Measurements from ENCODE around the gene OR8U1. TPM values are rescaled to one million over a fixed set of nuclear protein-coding genes. Genes with fewer than 3 reads are reported as not detected.
"Not testable (repeated sequence)": the region's sequence is repeated elsewhere in the genome, so short reads cannot be mapped to it uniquely, and the experiment has no call there.

OR8U1 gene
- not detected in 2 replicates for total RNA-seq (2014; rRNA removed; shearing (Covaris generic))

DNA sequence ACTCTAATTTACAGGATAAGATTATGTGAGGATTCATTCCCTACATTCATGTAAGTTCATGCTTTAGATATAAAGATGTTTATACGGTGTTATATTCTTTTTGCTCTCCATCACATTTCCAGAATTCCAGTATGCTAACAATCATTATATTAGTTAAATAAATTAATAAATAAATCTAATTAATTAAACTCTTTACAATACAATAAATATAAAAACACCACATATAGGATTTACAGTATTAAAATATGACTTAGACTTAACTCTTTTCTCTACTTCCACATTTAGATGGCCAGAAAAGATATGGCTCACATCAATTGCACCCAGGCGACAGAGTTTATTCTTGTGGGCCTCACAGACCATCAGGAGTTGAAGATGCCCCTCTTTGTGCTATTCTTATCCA is at the start of gene OR8U1:
TSS of gene OR8U1 (plus strand) at position 301 of the 400 bp plus-strand sequence. CDS start at position 301, 0 bp downstream.
- Histone ChIP-seq H3K27me3 (replicated peaks) (no peaks in the 10 kb centered on the region), H3K27ac (no peak within 1 kb of the TSS), H3K9me3 (replicated peaks) (no peaks in the 10 kb centered on the region), H3K4me3 (no peak within 1 kb of the TSS), H3K36me3 (no peaks in the 10 kb centered on the region), H3K4me1 (replicated peaks) (no peaks in the 10 kb centered on the region)
- no peak for DNase-seq (ENCODE audit: low read depth in 1 of 2, low spot score in 2 of 2)

DNA sequence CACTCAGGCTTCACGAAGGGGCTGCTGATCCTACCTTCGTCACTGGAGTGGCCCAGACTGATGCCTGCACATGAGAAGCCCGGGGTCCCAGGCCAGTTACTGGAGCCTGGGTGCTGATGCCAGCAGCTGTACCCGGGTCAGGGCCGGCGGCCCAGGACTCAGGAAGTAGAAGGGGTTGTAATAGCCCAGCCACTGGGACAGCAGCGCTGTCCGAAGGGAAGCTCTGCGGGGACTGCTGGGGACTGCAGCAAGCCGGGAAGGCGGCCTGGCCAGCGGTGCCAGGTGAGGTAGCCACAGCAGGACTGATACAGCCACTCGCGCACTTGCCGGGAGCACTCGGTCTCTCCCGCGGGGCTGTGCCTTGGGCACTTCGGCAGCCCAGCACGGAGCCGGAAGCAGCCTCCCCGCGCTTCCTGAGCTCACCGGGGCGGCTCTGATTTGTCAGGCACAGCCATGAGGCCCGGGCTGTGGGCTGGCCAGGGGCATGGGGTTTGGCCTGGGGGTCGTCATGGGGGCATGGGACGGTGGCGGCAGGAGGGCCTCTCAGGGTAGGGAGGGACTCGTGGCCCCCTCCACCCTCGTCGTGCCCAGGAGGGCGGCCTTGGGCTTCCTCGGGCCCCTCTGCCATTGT is 43.4 kb upstream of the OR8U1 start:
- no peaks in the 10 kb centered on the region for H3K27me3 ChIP-seq (replicated peaks)
- DNase-seq (ENCODE audit: low read depth in 1 of 2, low spot score in 2 of 2), result no peak
- no peak overlapping the region for H3K27ac ChIP-seq
- H3K4me3 ChIP-seq, result no peak overlapping the region
- H3K9me3 ChIP-seq (replicated peaks), result no peaks in the 10 kb centered on the region
- H3K4me1 ChIP-seq (replicated peaks), result no peaks in the 10 kb centered on the region
- no peaks in the 10 kb centered on the region for H3K36me3 ChIP-seq

DNA sequence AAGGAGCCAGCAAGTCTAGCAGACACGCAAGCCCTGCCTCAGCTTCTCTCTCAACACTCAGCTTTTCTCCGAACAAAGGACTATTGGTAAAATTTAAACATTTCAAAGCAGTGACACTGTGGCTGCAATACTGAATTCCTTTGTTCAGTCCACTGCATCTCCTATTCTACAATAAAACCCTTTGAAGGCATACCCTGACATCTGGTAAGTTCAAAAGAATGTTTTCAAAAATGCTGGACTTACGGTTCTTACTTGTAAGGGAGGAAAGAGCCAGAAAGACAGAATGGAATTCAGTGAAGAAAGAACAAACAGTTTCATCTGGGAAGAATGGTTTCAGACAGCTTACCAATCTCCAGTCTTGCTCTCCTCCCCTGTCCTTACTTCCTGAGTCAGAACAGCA is 42.3 kb upstream of the OR8U1 start:
- Histone ChIP-seq H3K27ac (no peak overlapping the region), H3K4me1 (replicated peaks) (no peaks in the 10 kb centered on the region), H3K36me3 (no peaks in the 10 kb centered on the region), H3K4me3 (no peak overlapping the region), H3K9me3 (replicated peaks) (no peaks in the 10 kb centered on the region), H3K27me3 (replicated peaks) (no peaks in the 10 kb centered on the region)
- DNase-seq (ENCODE audit: low read depth in 1 of 2, low spot score in 2 of 2), result no peak

DNA sequence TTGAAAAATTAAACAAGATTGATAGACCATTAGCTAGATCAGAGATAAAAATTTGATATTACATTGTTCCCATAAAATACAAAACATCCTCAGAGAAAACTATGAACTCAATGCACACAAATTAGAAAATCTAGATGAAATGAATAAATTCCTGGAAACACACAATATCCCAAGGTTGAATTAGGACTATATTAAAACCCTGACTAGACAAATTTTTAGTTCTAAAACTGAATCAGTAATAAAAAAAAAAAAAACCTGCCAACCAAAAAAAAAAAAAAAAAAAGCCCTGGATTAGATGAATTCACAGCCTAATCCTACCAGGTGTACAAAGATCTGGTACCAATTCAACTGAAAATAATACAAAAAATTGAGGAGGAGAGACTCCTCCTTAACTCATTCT is 35.1 kb upstream of the OR8U1 start:
- Histone ChIP-seq H3K27ac (no peak overlapping the region), H3K36me3 (no peaks in the 10 kb centered on the region), H3K4me1 (replicated peaks) (no peaks in the 10 kb centered on the region), H3K4me3 (no peak overlapping the region), H3K27me3 (replicated peaks) (no peaks in the 10 kb centered on the region), H3K9me3 (replicated peaks) (no peaks in the 10 kb centered on the region)
- no peak for DNase-seq (ENCODE audit: low read depth in 1 of 2, low spot score in 2 of 2)

DNA sequence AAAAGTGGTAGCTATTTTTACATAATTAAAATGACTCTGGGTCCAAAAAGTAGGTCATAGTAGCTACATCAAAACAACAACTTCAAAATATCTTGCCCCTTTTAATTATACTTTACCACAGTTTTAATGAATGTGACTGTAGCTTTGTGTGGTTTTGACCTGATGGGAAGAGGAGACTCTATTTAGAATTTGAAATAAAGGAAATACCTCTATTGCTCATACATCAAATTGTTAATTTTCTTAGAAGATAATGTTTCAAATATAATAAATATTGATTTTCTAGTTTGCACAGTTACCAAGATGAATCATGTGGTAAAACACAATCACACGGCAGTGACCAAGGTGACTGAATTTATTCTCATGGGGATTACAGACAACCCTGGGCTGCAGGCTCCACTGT is 29.7 kb upstream of the OR8U1 start, which contains the start of gene OR8K1:
TSS of gene OR8K1 (plus strand) at position 301 of the 400 bp plus-strand sequence. CDS start at position 301, 0 bp downstream.
- Histone ChIP-seq H3K27me3 (replicated peaks) (no peaks in the 10 kb centered on the region), H3K4me3 (no peak within 1 kb of the TSS), H3K36me3 (no peaks in the 10 kb centered on the region), H3K4me1 (replicated peaks) (no peaks in the 10 kb centered on the region), H3K9me3 (replicated peaks) (no peaks in the 10 kb centered on the region), H3K27ac (no peak within 1 kb of the TSS)
- no peak for DNase-seq (ENCODE audit: low read depth in 1 of 2, low spot score in 2 of 2)

DNA sequence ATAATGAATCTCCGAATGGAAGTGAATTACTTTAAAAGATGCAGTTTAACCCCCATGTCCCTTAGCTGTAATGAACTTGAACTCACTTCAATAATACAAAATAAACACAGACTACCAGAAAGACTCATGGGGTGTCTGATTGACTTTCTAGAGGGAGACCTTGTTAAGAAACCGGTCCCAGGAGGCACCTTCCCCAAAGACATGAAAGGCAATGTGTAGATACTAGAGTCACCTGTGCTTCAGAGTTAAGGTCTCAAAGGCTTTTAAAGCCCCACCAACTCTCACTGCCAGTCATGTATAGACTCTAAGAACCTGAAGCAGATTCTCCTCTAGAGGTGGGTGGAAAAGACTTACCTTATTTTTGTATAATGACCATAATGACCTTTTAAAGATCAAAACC is 21.4 kb upstream of the OR8U1 start, which contains the start of gene OR8J1:
TSS of gene OR8J1 (plus strand) at position 301 of the 400 bp plus-strand sequence. CDS start 5,956 bp downstream, outside the sequence.
- Histone ChIP-seq H3K4me3 (no peak within 1 kb of the TSS), H3K36me3 (no peaks in the 10 kb centered on the region), H3K27ac (no peak within 1 kb of the TSS), H3K4me1 (replicated peaks) (no peaks in the 10 kb centered on the region), H3K9me3 (replicated peaks) (no peaks in the 10 kb centered on the region), H3K27me3 (replicated peaks) (no peaks in the 10 kb centered on the region)
- no peak for DNase-seq (ENCODE audit: low read depth in 1 of 2, low spot score in 2 of 2)

DNA sequence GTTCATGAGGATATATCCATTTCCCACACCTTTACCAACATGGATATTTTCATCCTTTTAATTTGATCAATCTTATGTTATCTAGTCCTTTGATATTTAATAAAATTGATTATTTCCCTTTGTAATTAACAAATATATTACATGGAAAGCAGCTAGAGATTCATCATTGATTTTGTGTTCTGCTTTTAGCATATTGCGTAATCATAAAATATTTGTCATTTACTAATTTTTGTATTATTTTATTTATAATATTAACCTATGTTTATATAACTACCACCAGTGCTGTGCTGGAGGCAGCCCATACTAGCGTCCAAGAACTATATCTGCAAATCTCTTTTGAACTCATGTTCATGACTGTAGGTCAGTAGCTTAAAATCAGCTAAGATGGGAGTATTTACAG is 4.7 kb downstream of the OR8U1 start:
- no peaks in the 10 kb centered on the region for H3K27me3 ChIP-seq (replicated peaks)
- no peak overlapping the region for H3K4me3 ChIP-seq
- H3K4me1 ChIP-seq (replicated peaks), result no peaks in the 10 kb centered on the region
- DNase-seq (ENCODE audit: low read depth in 1 of 2, low spot score in 2 of 2), result no peak
- H3K27ac ChIP-seq, result no peak overlapping the region
- H3K9me3 ChIP-seq (replicated peaks), result no peaks in the 10 kb centered on the region
- no peaks in the 10 kb centered on the region for H3K36me3 ChIP-seq

DNA sequence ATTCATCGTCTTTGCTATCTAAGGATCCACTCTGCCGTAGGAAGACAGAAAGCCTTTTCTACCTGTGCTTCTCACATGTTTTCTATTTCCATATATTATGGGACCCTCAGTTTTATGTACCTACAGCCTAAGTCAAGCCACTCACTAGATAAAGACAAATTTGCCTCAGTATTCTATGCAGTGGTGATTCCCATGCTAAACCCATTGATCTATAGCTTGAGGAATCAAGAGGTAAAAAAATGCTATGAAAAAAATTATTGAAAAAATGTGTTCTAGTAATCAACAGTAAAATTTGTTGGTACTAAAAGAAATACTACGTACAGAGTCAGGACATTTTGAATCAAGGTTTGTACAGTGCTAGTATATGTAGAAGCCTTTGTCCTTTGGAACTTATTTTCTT is 19.0 kb downstream of the OR8U1 start:
- H3K27ac ChIP-seq, result no peak overlapping the region

DNA sequence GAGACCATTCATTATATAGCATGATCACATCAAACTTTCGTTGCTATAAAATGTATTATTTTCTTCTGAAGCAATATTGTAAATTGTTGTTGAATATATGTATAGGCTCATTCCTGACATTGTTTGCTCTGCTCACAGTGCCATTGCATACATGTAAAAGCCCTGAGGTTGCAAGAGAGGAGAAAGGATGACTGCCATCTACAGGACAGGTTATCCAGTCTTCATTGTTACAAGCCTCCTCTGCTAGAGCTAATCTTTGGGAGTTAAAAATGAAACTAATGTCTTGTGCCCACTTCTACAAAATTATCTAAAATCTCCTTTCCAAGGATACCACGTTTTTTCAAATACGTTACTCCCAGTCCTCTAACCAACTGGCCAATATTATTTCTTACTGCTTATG is 20.6 kb downstream of the OR8U1 start:
- no peak for DNase-seq (ENCODE audit: low read depth in 1 of 2, low spot score in 2 of 2)
- H3K27me3 ChIP-seq (replicated peaks), result no peaks in the 10 kb centered on the region
- H3K4me1 ChIP-seq (replicated peaks), result no peaks in the 10 kb centered on the region
- H3K9me3 ChIP-seq (replicated peaks), result no peaks in the 10 kb centered on the region
- no peak overlapping the region for H3K27ac ChIP-seq
- no peak overlapping the region for H3K4me3 ChIP-seq
- H3K36me3 ChIP-seq, result no peaks in the 10 kb centered on the region

More for the DNA sequence above, 19.0 kb downstream of the OR8U1 start:
- no peaks in the 10 kb centered on the region for H3K36me3 ChIP-seq
- H3K27me3 ChIP-seq (replicated peaks), result no peaks in the 10 kb centered on the region
- no peaks in the 10 kb centered on the region for H3K9me3 ChIP-seq (replicated peaks)
- DNase-seq (ENCODE audit: low read depth in 1 of 2, low spot score in 2 of 2), result no peak
- no peaks in the 10 kb centered on the region for H3K4me1 ChIP-seq (replicated peaks)
- no peak overlapping the region for H3K4me3 ChIP-seq

DNA sequence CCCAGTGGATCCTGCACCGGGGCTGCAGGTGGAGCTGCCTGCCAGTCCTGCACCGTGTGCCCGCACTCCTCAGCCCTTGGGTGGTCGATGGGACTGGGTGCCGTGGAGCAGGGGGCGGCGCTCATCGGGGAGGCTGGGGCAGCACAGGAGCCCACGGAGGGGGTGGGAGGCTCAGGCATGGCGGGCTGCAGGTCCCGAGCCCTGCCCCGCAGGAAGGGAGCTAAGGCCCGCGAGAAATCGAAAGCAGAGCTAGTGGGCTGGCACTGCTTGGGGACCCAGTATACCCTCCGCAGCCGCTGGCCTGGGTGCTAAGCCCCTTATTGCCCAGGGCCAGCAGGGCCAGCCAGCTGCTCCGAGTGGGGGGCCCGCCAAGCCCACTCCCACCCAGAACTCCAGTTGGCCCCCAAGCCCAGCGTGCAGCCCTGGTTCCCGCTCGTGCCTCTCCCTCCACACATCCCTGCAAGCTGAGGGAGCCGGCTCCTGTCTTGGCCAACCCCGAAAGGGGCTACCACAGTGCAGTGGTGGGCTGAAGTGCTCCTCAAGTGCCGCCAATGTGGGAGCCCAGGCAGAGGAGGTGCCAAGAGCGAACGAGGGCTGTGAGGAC is 26.5 kb downstream of the OR8U1 start:
- not testable (repeated sequence) for DNase-seq (ENCODE audit: low read depth in 1 of 2, low spot score in 2 of 2); H3K36me3 ChIP-seq; H3K4me3 ChIP-seq; H3K27me3 ChIP-seq (replicated peaks); H3K4me1 ChIP-seq (replicated peaks); H3K27ac ChIP-seq; H3K9me3 ChIP-seq (replicated peaks)

DNA sequence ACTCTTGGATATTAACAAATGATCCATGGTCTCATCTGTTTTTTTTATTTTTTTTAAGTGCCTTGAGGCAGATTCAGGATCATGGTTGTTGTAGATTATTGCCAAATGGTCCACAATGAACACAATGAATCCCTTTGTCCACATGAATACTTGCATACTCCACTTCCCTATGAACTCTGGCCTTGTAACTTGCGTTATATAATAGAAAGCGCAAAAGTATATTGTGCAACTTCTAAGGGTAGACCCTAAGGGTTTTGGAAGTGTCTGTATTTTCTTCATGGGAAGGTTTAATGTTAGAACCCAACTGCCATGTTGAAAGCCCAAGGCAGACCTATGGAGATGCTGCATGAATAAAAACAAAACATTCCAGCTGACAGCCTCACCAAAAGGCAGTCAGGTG is 29.0 kb downstream of the OR8U1 start:
- no peaks in the 10 kb centered on the region for H3K4me1 ChIP-seq (replicated peaks)
- no peaks in the 10 kb centered on the region for H3K9me3 ChIP-seq (replicated peaks)
- H3K36me3 ChIP-seq, result no peaks in the 10 kb centered on the region
- DNase-seq (ENCODE audit: low read depth in 1 of 2, low spot score in 2 of 2), result no peak
- H3K27ac ChIP-seq, result no peak overlapping the region
- H3K4me3 ChIP-seq, result no peak overlapping the region
- H3K27me3 ChIP-seq (replicated peaks), result no peaks in the 10 kb centered on the region

DNA sequence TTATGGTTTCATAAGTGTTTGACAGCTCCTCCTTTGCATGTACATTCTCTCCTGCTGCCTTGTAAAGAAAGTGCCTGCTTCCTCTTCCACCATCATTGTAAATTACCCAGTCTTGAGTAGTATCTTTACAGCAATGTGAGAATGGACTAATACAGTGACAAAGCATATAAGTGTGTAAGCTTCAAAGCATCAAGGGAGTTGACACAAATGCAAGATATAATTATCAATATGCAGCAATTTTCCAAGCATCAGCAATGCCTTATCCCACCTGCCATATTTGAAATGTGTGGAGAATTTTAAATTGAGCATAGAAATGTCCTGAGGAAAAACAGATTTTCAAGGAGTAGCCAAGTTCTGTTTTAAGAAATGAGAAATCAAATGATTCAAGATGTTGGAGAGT is 35.4 kb downstream of the OR8U1 start:
- no peaks in the 10 kb centered on the region for H3K27me3 ChIP-seq (replicated peaks)

DNA sequence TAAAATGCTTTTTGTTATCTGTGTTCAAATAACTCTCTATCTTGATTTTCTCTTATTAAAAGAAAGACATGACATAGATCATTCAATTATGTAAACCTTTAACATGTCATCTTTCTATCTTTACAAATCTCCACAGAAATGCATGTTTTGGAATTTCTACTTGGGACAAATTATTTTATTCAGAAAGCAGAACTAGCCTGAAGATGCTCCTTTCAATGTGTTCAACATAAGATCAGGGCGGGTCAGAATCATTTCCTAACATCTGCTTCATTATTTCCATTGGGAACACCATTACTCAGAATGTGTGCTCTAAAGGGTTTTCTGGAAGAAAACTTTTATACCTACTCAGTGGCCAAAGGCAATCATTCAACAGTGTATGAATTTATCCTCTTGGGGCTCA is 37.0 kb downstream of the OR8U1 start, which contains the start of gene OR5AL1:
TSS of gene OR5AL1 (plus strand) at position 301 of the 400 bp plus-strand sequence.
- H3K27ac ChIP-seq, result no peak within 1 kb of the TSS
- no peaks in the 10 kb centered on the region for H3K36me3 ChIP-seq
- H3K4me3 ChIP-seq, result no peak within 1 kb of the TSS
- H3K4me1 ChIP-seq (replicated peaks), result no peaks in the 10 kb centered on the region
- H3K9me3 ChIP-seq (replicated peaks), result no peaks in the 10 kb centered on the region
- no peak for DNase-seq (ENCODE audit: low read depth in 1 of 2, low spot score in 2 of 2)
- H3K27me3 ChIP-seq (replicated peaks), result no peaks in the 10 kb centered on the region

More for the DNA sequence above, 35.4 kb downstream of the OR8U1 start:
- H3K27ac ChIP-seq, result no peak overlapping the region
- no peaks in the 10 kb centered on the region for H3K4me1 ChIP-seq (replicated peaks)
- no peak for DNase-seq (ENCODE audit: low read depth in 1 of 2, low spot score in 2 of 2)
- H3K36me3 ChIP-seq, result no peaks in the 10 kb centered on the region
- H3K4me3 ChIP-seq, result no peak overlapping the region
- H3K9me3 ChIP-seq (replicated peaks), result no peaks in the 10 kb centered on the region

All from SJSA1 (cell line).